HG03175 (cell line): Measurements from ENCODE around the gene TRIM3.
"Not testable (repeated sequence)": the region's sequence is repeated elsewhere in the genome, so short reads cannot be mapped to it uniquely, and the experiment has no call there.

Source experiments
- ATAC-seq: cut with Tn5 transposase; IDR thresholded peaks from one replicate; pipeline ENCODE4 v1.9.1; 2021; ENCODE audit warnings: mild to moderate bottlenecking, moderate library complexity; ENCODE audit not compliant: unreplicated experiment

The TRIM3 gene

DNA sequence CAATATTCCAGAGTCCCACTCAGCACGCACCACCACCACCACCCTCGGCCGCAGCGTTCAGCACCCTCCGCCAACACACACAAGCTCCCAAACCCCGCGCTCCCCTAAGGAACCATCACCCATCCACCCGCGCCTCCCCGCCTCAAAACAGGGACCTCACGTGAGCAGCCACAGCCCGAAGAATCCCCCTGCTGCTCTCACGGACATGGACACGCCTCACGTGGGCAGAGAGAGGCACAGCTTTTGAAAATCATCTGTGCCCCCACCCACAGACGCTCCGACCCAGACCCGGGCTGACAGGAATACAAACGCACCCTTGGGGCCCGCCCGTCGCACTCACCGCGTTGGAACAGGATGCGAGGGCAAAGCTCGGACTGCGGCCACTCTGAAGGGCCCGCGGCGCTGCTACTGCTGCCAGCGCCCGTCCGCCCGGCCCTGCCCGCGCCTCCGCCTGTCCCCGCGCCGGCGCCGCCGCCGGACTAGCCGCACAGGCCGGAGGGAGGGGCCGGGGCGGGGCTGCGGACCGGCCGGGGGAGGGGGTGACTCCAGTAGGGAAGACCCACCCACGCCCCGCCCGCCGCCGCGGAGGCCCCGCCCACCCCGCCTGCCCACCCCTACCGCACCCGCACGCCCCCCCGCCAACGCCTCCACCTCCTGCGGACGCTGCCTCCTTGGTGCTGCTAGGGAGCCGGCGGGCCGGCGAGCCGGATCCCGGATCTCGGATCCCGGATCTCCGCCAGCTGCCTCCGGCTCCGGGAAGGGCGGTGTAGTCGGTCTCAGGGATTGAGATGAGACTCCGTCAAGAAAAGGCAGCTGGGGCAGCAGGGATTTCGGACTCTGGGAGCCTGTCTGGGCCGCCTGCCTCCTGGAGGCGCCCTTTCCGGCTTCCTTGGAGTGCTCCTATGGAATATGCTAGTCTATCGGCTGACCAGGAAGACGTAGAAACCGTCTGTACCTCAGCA is at the start of gene TRIM3:
Gene TRIM3, minus strand, starts transcription at position 491 of the 962 bp plus-strand sequence. CDS start 8,246 bp downstream, outside the sequence.
- peak; percentile 64 for ATAC-seq

DNA sequence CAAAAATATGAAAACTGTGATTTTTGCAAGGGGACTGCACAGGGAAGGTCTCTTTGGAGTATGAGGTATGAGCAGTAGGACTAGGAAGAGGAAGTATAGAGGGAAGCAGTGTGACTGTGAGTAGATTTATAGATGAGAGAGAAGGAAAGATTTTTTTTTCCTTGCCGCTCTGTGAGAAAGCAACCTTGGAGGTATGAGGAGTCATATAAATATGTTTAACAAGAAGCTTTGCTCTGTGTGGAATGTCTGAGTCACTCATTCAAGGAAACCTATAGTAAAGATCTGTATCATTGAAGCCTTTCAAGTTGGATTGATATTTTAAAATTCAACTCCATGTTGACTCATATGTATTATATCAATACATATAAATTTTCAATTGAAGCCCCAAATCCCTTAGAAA is 49.5 kb upstream of the TRIM3 start:
- no peak for ATAC-seq

DNA sequence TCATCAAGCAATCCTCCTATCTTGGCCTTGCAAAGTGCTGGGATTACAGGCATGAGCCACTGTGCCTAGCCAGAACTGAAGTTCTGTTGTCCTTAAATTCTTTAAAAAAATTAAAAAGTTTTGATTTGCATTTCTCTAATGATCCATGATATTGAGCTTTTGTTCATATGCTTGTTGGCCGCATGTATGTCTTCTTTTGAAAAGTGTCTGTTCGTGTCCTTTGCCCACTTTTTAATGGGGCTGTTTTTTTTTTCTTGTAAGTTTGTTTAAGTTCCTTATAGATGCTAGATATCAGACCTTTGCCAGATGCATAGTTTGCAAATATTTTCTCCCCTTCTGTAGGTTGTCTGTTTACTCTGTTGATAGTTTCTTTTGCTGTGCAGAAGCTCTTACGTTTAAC is 48.2 kb upstream of the TRIM3 start:
- not testable (repeated sequence) for ATAC-seq

DNA sequence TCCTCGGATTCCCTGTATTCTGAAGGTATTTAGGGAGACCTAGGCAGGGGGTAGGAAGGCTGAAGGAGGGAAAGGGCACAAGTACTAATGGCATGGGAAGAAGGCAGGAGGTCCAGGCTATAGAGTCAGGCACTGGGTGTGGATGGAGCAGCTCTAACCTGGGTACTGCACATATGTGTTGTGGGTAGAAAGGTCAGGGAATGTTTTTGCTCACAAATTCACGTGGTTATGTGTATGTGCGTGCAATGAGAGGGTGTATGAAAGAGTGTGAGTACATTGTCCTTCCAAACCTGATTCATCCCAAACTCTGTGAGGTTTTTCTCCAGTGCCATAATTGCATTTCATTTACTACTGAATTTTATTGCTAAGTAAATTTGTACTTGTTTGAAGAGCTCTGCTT is 46.5 kb upstream of the TRIM3 start:
- ATAC-seq = no peak

DNA sequence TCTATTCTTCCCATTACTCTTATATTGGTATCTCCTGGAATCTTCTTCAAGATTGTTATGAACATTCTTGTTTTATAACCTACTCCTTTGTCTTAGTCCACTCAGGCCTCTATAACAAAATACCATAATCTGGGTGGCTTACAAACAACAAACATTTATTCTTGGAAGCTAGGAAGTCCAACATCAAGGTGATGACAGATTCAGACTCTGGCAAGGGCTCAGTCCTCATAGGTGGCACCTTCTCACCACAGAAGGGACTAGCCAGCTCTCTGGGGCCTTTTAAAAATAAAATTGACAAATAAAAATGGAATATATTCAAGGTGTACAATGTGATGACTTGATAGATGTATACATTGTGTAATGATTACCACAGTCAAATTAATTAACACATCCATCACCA is 43.1 kb upstream of the TRIM3 start:
- no peak for ATAC-seq

DNA sequence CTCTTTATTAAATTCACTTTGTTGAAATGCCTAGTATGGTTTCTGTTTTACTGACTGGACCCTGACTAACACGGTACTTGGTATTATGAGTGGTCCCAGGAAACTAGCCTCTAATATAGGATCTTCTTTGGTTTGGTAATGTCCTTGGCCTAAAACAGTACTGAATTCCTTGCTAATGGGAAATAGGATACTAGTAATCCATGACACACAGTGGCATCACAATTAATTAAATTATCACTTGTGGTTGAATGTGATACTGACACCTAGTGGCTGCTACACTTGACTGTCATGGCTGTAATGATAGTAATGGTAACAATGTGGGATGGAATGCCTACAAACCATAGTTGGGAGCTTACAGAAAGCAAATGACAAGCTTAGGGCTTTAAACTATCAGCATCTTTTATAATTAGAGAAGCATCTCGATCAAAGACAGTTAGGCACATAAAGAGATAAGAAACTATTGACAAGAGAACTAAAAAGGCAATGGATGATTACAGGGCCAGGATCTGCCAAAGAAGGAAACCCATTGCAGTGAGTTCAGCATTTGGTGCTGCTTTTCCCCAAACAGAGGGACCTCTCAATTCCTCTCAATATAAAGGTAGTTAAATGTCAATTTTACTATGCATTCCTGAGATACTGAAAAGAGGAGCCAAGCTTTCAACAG is 32.0 kb upstream of the TRIM3 start:
- ATAC-seq = peak; percentile 74

DNA sequence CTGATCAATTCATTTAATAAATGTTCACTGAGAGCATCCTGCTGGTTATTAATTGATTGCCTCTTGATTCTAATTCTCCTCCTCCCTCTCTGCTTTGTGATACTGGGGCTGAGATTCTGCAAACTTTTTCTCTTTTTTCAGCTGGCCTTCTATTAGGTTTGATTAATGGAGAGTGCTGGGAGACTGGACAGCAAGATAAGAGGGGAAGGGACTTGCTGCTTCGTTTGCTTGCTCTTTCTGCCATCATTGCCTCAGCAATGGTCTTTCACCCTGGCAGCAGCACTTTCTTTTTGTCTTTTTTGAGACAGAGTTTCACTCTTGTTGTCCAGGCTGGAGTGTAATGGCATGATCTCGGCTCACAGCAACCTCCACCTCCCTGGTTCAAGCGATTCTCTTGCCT is 30.4 kb upstream of the TRIM3 start:
- no peak for ATAC-seq

DNA sequence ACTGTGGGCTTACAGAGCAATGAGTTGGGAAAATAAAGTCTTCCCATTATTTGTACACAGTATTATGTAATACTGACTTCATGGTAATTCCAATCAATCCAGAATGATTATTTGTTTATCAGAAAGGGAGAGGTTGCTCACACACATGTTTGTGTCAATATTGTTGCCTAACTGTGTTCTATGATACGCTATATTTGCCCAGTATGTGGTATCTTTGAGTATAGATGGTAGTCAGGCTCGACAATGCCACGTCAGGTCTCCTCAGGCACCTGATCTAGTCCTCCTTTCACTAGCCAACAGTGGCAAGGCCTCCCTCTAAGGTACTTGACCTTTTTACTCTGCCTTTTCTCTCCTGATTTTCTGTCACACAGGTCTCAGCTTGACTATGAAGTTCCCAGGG is 28.6 kb upstream of the TRIM3 start:
- no peak for ATAC-seq

DNA sequence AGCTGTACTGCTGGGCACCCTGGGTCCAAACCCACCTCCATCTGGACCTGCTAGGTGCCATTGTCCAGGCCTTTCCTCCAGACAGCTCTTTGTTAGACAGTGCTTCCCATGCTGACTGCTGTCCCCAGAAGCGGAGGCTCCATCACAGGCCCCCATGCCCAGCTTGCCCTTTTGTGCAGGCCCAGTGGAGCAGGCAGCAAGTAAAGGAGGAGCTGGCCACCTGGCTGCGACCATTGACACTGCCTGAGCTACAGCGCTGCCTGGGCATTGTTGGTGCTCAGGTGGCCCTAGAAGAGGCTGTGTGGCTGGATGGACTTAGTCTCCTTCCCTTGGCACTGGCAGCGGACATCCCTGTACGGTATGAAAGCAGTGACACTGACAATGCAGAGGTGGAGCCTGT is 24.8 kb upstream of the TRIM3 start:
- no peak for ATAC-seq

DNA sequence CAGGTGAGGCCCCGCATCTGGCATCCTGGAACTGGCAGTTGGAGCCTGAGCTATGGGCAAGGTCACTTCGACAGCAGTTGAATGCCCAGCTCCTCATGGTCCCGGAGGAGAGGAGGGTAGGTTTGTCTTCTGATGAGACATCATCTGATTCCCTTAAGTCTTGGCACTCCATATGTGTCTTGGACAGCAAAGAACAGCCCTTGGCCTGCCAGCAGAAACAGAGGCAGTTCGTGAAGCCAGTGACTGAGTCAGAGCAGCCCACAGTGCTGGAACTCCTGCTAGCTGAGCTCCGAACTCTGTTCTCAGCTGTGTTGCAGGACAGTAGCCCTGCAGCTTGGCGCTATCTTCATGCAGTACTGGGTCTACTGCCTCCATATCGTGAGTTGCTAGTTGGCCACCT is 24.4 kb upstream of the TRIM3 start:
- ATAC-seq = no peak

DNA sequence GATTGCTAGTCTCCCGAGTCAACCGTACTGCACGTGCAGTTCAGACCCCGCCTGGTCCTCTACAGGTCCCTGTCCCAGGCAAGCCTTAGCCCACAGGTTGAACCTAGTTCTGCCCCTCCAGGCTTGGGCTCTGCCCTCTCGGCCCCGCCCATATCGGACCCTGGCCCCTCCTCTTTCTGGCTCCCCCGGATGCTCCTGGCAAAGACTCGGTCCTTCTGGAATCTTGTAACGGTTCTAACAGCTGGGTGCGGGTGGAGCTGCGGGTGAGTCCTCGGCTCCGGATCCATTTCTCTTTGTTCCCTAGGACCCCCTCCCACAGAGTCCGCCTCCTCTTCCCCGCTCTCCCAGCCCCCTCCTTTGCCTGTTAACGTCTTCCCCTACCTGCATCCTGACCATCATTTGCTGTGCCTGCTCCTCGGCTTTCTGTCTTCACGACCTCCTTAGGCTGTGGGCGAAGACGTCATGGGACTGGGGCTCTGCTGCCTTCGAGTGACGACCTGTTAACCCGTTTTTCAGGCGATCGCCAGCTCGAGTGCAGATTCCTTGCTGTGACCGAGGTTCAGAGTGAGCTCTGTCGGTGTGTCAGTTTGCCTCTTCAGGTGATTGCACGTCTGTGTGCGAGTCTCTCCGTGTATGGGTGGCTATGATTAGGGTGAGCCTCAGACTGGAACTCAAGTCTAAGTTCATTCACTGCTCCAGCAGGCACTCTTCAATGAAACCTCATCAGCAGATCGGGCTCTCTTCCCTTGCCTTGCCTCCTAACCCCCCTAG is 23.5 kb upstream of the TRIM3 start, which contains the start of gene DNHD1:
Gene DNHD1, plus strand, starts transcription at position 212 of the 771 bp plus-strand sequence. CDS start 936 bp downstream, outside the sequence.
- no peak for ATAC-seq

DNA sequence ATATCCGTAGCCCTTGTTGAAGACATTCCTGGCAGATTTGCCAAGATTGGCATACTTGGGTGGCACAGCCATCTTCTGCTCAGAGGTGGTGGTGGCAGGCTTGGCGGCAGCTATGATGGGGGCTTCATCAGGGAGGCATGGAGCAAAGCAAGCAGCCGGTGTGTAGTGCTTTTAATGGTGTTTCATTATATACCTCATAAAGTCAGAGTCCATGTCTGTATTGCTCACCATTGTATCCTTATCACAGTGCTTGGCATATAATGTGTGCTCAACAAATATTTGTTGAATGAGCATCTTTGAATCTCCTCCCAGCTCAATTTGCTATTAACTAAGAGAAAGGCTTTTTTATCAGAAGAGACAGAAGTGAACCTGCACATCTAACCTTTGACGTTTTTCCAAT is 15.6 kb upstream of the TRIM3 start:
- ATAC-seq = no peak

DNA sequence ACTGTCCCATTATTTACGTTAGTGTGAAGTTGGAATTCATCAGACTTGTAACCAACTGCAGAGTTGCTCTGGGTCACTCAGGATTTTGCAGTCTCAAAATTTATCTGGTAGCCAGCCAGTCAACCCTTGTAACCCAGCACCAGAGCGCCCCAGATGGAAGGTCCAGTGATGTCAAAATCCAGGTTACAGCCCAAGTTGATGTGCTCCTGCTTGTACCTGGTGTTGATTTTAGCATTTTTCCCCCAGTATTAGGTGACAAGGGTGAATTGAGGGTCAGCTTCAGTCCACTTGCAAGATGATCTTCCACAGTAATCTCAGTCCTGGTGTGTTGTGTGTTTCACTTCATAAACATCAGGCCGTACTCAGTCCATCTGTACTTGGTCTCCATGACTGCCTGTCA is 15.1 kb upstream of the TRIM3 start:
- no peak for ATAC-seq

DNA sequence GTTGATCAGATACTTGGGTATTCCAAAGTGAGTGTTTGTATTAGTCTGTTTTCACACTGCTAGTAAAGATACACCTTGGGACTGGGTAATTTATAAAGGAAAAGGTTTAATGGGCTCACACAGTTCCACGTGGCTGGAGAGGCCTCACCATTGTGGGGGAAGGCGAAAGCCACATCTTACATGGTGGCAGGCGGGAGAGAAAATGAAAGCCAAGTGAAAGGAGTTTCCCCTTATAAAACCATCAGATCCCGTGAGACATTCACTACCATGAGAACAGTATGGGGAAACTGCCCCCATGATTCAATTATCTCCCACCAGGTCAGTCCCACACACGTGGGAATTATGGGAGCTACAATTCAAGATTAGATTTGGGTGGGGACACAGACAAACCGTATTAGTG is 14.6 kb upstream of the TRIM3 start:
- ATAC-seq = no peak

DNA sequence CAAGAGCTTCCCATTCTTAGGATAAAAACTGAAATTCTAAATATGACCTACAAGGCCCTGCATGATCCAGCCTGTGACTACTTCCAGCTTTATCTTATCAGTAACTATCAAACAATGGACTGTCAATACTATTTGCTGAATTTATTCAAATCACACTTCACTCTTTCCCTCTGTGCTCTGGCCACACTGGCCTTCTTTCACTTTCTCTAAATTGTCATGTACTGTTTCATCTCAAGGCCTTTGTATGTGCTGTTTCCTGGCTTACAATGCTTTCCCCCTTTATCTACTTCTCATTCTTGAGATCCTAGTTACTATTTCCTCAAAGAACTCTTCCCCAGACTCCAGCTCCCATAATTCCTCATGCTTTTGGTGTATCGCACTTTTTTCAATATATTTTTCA is 13.2 kb upstream of the TRIM3 start:
- no peak for ATAC-seq

DNA sequence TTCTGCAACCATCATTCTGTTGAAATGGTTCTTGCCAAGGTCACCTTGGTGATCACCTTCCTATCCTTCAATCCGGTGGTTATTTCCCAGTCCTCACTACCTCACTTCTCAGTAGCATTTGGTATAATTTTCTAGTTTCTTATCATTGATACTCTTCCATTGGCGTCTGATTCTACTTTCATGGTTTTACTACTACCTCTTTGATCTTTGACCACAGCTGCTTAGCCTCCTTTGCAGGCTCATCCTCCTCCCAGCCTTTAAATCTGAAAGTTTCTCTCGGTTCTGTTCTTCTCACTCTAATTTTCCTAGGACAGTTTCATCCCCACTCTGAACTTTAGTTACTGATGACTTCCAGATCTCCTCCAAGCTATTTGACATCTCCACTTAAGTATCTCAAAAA is 12.5 kb upstream of the TRIM3 start:
- ATAC-seq = no peak

DNA sequence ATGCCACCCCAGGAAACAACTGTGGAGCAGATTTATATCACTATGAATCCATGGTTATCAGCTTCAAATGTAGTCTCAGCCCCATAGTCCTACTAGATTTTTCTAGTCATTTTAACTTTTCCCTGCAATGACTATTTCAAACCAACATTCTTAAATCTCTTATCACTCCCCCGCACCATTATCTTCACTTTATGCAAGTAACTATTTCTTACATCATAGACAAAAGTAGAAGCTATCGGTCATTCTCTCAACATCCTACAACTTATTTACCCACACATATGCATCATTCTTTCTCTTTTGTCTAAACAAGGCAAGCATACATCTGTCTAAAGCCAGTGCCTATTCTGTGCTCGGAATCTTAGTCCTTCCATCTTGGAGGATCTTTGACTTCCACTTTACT is 11.9 kb upstream of the TRIM3 start:
- no peak for ATAC-seq

DNA sequence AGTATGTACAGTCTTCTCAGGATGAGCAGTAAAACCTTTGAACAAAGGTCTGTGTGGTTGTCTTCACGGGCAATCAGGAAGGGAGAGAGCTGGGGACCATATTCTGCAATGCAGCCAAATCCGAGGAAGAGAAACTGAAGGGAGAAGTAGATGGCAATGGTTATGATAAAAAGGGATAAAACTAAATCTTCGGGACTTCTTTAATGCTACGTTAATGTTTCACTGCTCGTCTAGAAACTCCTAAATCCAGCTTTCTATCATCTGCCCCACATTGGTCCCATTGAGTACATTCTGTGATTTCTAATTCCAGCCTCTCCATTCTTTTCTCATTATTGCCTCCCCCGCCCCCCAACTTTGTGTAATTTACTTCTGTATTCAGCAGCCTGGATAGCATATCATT is 9.3 kb upstream of the TRIM3 start:
- ATAC-seq = no peak

DNA sequence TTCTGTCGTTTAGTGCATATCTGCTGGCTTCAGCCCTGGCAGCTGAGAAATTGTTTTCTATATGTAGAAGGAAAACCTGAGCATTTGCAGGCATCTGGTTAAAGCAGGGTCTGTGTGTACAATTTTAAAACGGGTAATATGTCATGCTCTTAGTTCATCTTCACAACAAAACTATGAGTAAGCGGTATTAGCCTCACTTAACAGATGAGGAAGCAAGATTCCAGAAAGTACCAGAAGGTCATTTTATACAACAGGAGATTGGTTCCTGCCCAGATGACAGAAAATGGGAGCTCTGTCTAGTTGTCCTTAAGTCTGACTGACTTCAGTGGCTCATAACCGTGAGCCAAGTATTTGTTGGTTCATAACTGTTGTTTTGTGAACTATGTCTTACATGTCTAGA is 8.7 kb upstream of the TRIM3 start:
- ATAC-seq = no peak

DNA sequence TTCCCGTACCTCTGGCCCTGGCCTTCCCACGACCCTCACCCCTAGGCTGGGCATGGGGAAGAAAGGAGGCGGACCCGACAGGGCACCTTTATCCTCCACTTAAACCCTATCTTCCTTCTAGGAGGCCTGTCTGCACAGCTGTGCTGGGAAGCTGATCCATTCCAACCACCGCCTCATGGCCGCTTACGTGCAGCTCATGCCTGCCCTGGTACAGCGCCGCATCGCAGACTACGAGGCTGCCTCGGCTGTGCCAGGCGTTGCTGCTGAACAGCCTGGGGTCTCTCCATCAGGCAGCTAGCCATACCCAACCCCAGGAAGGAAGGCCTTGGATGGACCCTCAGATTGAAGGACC is 8.2 kb upstream of the TRIM3 start:
- peak; percentile 4 for ATAC-seq
